Kidney (tissue), 14 donors: Measurements from ENCODE around the gene GCNT2. TPM values are rescaled to one million over a fixed set of nuclear protein-coding genes. Genes with fewer than 3 reads are reported as not detected.

Experiments used
- DNase-seq, 5 donors: peaks; one replicate each; pipeline ENCODE4 v3.0.0-alpha.2; 2013 to 2020
- FAIRE-seq: peaks from 2 replicates; lab custom pipeline; 2012; peaks lifted over from hg19 to GRCh38; lab: Jason Lieb, UNC
- H3K27ac ChIP-seq, 2 donors: one replicate each; pipeline ENCODE4 v1.7.0; 2013; ENCODE audit warnings: low read depth in 2 of 2, low read length in 2 of 2, inconsistent platforms in 1 of 2
- H3K27me3 ChIP-seq: one replicate; pipeline ENCODE4 v1.7.1; 2013; ENCODE audit warnings: low read length, inconsistent platforms; ENCODE audit not compliant: control insufficient read depth, insufficient read depth
- H3K36me3 ChIP-seq, 3 donors: one replicate each; pipeline versions ENCODE4 v1.7.0 to v1.7.1; 2013; ENCODE audit warnings: low read length in 3 of 3, control low read depth in 1 of 3, inconsistent platforms in 1 of 3; ENCODE audit not compliant: insufficient read depth in 3 of 3, control insufficient read depth in 2 of 3
- H3K4me1 ChIP-seq, 3 donors: one replicate each; pipeline versions ENCODE4 v1.7.0 to v1.7.1; 2013; ENCODE audit warnings: low read length in 3 of 3, inconsistent platforms in 1 of 3, low read depth in 1 of 3; ENCODE audit not compliant: control insufficient read depth in 2 of 3, insufficient read depth in 2 of 3
- H3K4me3 ChIP-seq, 3 donors: one replicate each; pipeline versions ENCODE4 v1.7.0 to v1.8.1; 2013; ENCODE audit warnings: low read length in 3 of 3, control low read depth in 1 of 3, inconsistent platforms in 1 of 3
- H3K9ac ChIP-seq, 3 donors: one replicate each; pipeline versions ENCODE4 v1.7.0 to v1.7.1; 2013; ENCODE audit warnings: low read length in 3 of 3, control low read depth in 1 of 3, inconsistent platforms in 1 of 3
- H3K9me3 ChIP-seq, 3 donors: one replicate each; pipeline versions ENCODE4 v1.7.0 to v1.7.1; 2013; ENCODE audit warnings: low read length in 3 of 3, control low read depth in 1 of 3, inconsistent platforms in 1 of 3; ENCODE audit not compliant: control insufficient read depth in 2 of 3, insufficient read depth in 1 of 3
- CTCF ChIP-seq: IDR thresholded peaks from 3 replicates; pipeline ENCODE4 v1.5.1; 2012; ENCODE audit warnings: mild to moderate bottlenecking, moderate library complexity, borderline replicate concordance; ENCODE audit not compliant: insufficient read depth; ENCODE audit errors: extremely low read depth
- intact Hi-C: fragments of 100-400 bp; cut with DNase I; formaldehyde crosslinking; loops from one replicate; pipeline ENCODE4 v1.11.1; 2022
- polyA plus RNA-seq: library from polyadenylated mRNA; stranded (reverse); fragments of 350-450 nt; fragmentation: Illumina TruSeq; extraction: RNeasy Lipid Tissue Mini Kit (QIAGEN cat#74804); gene quantifications from one replicate; pipeline ENCODE4 v1.2.3, GENCODE V29; 2014; ENCODE audit warnings: low read depth, low replicate concordance; ENCODE audit not compliant: insufficient read depth
- total RNA-seq: library from RNA; stranded (reverse); fragmentation: NEBNext Ultra II Directional; extraction: Animal tissue kit (Norgen Biotek cat#: 25700); gene quantifications from one replicate; pipeline ENCODE4 v1.2.1, GENCODE V29; 2021
- donor health status: control.
- donor health status: control.
- donor health status: control.
- donor health status: control.
- donor health status: control.
- donor health status: DM: yes; HTN: yes; CAD: no.
- donor health status: Normal renal cell carcinoma (clear cell type).

GCNT2 gene
- total and polyA plus RNA-seq, 2 donors from 2014 or later: 10.5 to 12.5 TPM

GRCh38 chr6:10626154-10626741, 105.1 kb downstream of the GCNT2 start:
- Histone ChIP-seq H3K9me3 (no peaks in the 10 kb centered on the region), H3K27ac (no peak overlapping the region), H3K27me3 (no peaks in the 10 kb centered on the region), H3K4me1 (no peaks in the 10 kb centered on the region), H3K36me3 (peaks cover 2 to 10% (median 10%) of the 10 kb centered on the region in 3 donors), H3K4me3 (no peak overlapping the region), H3K9ac (no peak overlapping the region)
- DNase-seq (peak in 2 of 5 donors; percentile 15 to 58), FAIRE-seq (no peak)
- intact Hi-C loops: no loop called here
- no peak for TF ChIP-seq CTCF

- intact Hi-C loops: no loop called here
- no peak for TF ChIP-seq CTCF
- FAIRE-seq: no peak
Measured at GRCh38 chr6:10627800-10628199, 106.6 kb downstream of the GCNT2 start.

GRCh38 chr6:10630178-10630577, 109.0 kb downstream of the GCNT2 start:
- no peak overlapping the region for H3K9ac ChIP-seq
- no peak overlapping the region for H3K27ac ChIP-seq
- no peak overlapping the region for H3K4me3 ChIP-seq
- no peaks in the 10 kb centered on the region for H3K9me3 ChIP-seq
- no peaks in the 10 kb centered on the region for H3K27me3 ChIP-seq
- H3K36me3 ChIP-seq: peaks cover 0 to 10% (median 4%) of the 10 kb centered on the region in 3 donors
- FAIRE-seq: no peak
- intact Hi-C loops: no loop called here
- DNase-seq: no peak
- H3K4me1 ChIP-seq: no peaks in the 10 kb centered on the region
- no peak for TF ChIP-seq CTCF

More at GRCh38 chr6:10627800-10628199, 106.6 kb downstream of the GCNT2 start:
- Histone ChIP-seq H3K4me1 (no peaks in the 10 kb centered on the region), H3K4me3 (no peak overlapping the region), H3K27ac (no peak overlapping the region), H3K9me3 (no peaks in the 10 kb centered on the region), H3K27me3 (no peaks in the 10 kb centered on the region), H3K36me3 (peaks cover 0 to 10% (median 10%) of the 10 kb centered on the region in 3 donors), H3K9ac (no peak overlapping the region)
- DNase-seq: no peak
